Activated naive CD4-positive, alpha-beta T cell treated with anti-CD3 and anti-CD28 coated beads, Interleukin-2, amount 50 U/mL, for 16 hours (primary cell): ENCODE data around the gene CD52.

Source experiments
- DNase-seq: peaks from one replicate; pipeline ENCODE4 v3.0.0-alpha.2; 2020

CD52 gene

DNA sequence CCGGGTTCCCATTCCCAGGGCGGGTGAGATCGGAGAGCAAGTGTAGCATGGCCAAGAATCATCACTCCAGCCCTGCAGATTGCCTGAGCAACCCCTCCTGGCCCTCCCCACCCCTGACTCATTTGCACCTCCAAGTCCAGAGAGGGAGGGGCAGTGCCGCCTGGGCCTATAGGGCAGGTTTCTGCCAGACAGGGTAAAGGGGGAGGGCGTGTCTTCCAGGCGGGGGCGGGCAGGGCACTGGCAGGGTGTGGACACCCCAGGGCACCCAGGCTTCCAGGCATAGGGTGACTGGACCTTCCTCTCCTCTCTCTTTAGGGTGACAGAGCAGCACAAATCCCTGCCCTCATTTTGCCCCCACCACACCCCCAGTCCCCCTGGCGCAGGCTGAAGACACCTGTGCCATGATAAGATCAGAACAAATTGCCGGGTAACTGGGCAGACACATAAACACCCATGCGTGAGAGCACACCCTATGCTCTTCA lies 39.4 kb downstream of the CD52 start:
- DNase-seq, result no peak

DNA sequence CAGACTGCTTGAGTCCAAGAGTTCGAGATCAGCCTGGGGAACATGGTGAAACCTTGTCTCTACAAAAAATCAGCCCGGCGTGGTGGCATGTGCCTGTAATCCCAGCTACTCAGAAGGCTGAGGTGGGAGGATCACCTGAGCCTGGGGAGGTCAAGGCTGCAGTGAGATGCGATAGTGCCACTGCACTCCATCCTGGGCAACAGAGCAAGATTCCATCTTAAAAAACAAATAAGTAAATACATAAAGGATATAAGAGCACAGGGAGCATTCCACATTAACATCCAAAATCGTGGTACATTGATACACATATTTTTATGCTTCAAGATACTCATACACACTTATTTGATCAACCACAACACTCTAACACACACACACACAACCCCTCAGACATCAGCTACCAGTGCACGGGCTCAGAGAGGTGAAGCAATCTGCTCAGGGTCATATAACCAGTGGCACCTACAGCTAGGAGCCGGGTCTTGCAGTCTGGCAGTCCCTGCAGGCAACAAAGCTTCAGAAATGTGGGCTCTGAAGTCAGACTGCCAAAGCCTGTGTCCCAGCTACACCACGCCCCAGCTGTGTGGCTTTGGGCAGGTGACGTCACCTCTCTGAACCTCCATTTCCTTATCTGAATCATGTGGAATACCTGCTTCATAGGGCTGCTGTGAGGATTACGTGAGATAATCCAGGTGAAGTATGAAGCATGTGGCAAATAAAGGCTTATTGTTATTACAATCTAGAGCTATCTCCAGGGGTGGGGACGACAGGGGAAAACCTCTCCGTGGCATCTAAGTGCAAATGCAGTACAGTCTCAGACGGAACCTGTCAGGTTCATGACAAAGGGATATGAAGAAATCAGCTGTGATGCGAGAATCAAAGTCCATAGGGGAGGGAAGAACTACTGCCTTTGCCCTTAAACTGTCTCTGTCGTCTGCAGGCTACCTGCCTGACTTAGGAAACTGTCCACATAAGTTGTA lies 40.9 kb downstream of the CD52 start:
- DNase-seq, result peak; percentile 66

DNA sequence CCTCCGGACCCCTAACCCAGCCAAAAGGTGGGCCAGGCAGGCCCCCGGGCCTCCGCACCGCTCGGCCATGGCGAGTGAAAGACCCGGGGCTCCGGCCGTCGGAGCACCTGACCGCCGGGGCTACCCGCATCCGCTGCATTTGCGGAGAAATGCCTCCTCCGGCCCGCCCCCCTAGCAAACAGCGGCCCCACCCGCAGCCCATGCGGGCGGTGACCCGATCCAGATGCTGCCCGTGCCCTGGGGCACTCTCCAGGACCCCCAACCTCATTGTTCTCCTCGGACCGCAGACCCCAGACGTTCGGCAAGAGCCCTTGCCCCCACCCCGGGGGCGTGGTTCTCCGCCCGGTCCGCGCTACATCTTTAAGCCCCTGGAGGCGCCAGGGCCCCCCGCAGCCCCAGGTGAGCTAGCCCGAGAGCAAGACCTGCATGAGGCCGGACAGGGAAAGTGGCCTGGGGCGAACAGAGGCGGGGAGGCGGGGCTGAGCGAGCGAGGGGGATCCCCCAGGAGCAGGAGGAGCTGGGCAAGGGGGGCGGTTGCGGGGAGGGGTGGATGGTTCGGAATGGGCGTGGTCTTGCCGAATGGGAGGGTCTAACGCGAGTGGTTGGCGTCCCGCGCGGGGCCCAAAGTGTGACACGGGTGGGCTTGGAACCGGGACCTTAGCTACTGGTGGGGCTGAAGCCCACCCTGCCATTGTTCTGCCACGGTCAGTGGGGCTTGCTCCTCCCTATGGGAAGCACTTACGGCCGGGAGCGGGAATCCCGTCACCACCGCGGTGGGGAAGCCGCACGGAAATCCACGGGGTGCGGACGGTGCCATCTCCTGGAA lies 42.4 kb downstream of the CD52 start:
- peak; percentile 40 for DNase-seq

DNA sequence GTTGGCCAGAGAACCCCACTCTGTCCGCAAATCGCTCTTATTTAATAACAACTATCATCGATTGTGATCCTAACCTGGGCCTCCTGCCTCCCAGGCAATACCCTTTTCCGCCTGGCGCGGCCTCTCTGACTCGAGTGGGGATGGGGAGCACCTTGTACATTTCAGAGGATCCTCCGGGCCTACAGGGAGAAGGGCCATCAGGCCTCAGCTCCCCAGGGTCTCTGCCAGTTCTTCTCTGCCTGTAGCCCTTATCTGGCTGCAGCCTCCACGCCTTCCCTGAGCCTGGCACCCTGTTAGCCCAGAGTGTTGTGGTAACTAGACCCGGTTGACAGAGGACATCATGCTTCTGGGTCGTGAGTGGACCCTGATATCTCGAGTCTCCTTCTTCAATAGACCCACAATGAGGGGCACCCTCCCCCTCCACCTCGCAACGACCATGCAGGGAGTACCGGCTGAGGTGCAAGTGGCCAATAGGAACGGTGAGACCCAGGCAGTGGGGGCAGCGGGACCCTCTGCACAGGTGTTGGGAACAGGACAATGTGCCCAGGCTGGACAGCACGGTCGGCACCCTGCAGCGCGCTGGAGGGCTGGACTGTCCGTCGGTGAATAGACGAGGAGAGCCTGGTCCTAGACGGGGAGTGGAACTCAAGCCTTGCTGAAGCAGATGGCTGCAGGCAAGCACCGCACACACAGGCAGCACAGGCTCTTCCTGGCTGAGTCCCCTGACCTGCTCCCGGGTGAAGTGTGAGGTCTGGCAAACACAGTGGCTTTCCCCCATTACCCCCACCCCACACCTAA lies 43.2 kb downstream of the CD52 start:
- DNase-seq, result no peak

DNA sequence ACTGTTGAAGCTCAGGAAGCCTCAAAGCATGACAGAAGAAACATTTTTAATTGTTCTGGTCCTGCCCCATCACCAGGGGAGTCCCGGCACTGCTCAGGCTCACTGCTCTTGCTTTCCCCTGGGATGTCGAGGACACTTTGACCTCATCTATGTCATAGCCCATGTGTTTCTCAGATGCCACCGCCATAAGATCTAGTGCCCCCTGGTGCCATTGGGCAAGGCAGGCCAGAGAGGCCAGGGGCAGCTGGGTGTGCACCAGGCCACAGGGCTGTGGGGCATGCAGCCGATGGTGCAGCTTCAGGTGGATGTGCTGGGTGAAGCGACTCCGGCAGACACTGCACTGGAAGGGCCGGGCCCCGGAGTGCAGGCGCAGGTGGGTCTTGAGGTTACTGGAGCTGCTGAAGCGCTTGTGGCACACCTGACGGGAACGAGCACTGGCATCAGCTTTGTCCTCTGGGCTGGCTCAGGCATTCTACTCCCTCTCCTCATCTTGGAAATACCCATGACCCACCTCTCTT lies 43.9 kb downstream of the CD52 start:
- DNase-seq, result no peak

DNA sequence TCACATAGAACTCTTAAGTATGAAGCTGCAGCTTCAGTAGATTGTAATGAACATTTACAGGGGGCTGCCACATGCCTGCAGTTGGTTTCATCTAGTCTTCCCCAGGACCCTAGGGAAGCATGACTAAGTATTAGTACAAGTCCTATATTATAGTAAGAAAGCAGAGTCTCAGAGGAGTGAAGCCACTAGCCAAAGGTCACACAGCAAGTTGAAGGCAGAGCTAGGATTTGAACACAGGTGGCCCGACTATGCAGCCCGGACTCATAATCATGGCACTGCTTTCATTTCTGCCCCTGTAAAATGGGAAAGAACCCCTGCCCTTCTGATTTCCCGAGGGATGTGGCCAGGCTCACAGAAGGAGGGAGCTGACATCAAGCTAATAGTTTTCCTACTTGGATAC lies 44.6 kb downstream of the CD52 start:
- DNase-seq, result no peak

DNA sequence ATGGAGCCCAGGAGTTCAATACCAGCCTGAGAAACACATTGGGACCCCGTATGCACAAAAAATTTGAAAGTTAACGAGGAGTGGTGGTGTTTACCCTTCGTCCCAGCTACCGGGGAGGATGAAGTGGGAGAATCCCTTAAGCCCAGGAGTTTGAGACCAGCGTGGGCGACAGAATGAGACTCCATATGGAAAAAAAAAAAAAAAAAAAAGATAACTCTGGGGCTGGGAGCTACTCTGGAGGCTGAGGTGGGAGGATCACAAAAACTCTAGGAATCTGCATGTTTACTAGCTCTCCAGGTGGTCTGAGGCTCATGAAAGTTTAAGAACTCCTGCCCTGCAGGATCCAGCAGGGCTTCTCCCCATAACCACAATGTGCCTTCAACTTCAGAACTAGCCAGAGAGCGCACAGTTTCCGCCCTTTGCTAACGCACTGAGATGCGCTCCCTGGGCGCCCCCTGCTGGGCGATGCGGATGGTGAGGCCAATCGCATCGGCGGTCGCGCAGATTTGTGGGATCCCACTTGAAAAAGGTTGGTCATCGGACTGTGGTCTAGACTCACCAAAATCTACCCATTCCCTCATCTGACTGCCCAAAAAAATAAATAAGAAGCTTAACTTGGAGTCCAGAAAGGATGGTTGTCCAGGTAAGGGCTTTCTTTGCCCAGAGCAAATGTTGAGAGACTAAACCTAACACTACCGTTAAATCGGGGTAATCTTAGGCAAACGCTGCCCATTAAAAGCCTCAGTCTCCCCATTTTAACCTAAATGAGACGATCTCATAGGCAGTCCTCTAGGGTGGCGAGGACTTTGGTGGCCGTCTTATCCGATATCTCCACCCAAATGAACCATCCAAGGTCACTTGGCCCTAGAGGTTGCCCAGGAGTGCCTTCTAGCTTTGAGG lies 46.0 kb downstream of the CD52 start:
- DNase-seq, result peak; percentile 84

DNA sequence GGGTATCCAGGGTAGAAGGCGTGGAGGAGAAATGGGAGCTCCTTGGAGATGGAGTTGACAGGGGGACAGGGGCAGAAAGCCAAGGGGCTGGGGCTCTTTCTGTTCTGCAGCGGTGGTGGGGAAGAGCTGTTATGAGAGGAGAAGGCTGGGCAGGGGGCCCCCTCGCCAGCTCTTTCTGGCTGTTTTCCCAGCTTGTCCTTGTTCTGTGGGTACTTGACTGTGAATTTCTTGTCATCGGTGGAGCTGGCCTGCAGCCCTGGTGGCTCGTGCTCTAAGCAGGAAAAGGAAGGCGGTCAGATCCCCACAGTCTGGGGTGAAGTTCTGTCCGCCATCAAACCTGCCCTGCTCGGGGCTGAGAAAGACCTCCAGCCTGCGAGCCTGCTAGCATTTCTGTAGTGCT lies 47.2 kb downstream of the CD52 start:
- DNase-seq, result no peak

DNA sequence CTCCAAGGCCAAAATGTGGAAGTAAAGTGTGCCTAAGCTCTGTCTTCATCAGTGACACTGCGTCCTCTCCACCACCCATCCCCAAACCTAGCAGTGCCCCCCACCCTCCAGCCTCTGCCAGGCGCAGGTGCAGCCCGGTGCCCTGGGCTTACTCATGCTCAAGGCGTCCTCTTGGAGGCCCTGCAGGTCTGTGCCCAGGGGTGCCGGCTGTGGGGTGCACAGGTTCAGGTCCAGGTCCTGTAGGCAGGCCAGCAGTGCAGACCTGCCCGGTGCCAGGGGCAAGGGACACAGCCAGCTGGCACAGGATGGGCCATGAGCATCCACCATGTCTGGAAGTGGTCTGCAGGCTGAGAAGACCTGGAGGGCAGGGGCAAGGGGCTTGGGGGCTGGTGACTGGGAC lies 49.7 kb downstream of the CD52 start:
- no peak for DNase-seq

DNA sequence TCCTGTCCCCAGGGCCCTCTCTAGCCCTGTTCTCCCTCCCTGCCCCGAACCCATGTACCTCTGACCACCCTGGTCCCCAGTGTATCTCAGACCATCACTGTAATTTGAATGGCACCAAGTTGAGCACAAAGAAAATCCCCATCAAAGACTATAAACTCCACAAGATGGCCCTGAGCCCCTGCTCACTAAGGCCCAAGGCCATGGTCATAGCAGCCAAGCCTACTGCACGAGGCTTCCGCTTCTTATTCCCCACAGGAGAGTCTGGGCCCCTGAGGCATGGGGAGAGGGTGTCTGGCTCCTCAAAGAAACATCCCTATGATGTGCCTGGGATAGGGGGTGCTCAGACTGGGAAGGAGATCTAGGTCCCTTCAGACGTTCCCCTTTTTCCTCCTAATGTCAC lies 50.2 kb downstream of the CD52 start:
- no peak for DNase-seq

DNA sequence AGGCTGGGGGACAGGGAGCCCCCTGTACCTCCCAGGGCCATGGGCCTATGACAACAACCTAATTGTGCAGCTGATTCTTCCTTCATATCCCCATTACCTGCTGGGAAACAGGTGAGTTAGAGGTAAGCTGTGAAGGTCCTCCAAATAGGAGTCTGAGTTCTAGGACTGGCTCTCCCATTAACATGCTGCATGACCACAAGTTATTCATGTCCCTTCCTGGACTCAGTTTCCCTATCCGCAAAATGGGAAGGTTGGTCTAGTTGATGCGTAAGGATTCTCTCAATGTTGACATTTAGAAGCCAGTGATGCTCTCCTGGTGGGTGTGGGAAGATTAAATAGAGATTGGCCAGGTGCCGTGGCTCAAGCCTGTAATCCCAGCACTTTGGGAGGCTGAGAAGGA lies 50.7 kb downstream of the CD52 start:
- DNase-seq, result no peak
